Caco-2 (cell line): Measurements from ENCODE around the gene ADGRL3. TPM values are rescaled to one million over a fixed set of nuclear protein-coding genes. Genes with fewer than 3 reads are reported as not detected.

Source experiments
- BruUV-seq: library from RNA; stranded (reverse); fragments of 400-500 nt; replicated peaks from 2 replicates; lab custom pipeline; 2021; lab: Mats Ljungman, UMichigan
- CTCF ChIA-PET: fragments of 300-600 bp; sonication (Branson Sonifier 250); formaldehyde crosslinking; loops from one replicate; lab custom pipeline; 2022; ENCODE audit warnings: antibody characterized with exemption; lab: Charles Lee
- POLR2A ChIA-PET: fragments of 300-600 bp; sonication (Branson Sonifier 250); formaldehyde crosslinking; loops from one replicate; lab custom pipeline; 2022; ENCODE audit warnings: antibody characterized with exemption; lab: Charles Lee
- DNase-seq, 2 experiments: peaks; one replicate each; pipeline versions ENCODE4 v3.0.0 to v3.0.0-alpha.2; 2020 to 2022
- H3K27me3 ChIP-seq: replicated peaks from 2 replicates; pipeline ENCODE4 v1.6.0; 2011; ENCODE audit warnings: low read length; ENCODE audit not compliant: control insufficient read depth, insufficient read depth
- H3K36me3 ChIP-seq: 2 replicates; pipeline ENCODE4 v1.5.1; 2011; ENCODE audit warnings: low read length; ENCODE audit not compliant: control insufficient read depth, insufficient read depth
- H3K4me1 ChIP-seq: fragments of 250-450 bp; sonication (Bioruptor Pico); 2 replicates; pipeline ENCODE4 v1.5.1; 2020; ENCODE audit warnings: mild to moderate bottlenecking
- H3K4me3 ChIP-seq: 2 replicates; pipeline ENCODE4 v1.5.1; 2011; ENCODE audit warnings: low read depth, mild to moderate bottlenecking, control low read depth, low read length
- H3K9me3 ChIP-seq: fragments of 250-450 bp; sonication (Bioruptor Pico); 2 replicates; pipeline ENCODE4 v1.5.1; 2020; ENCODE audit warnings: mild to moderate bottlenecking, moderate library complexity
- H3K27ac Mint-ChIP-seq: one replicate; pipeline ENCODE4 v1.8.0; 2022; ENCODE audit warnings: mixed read lengths; ENCODE audit not compliant: unreplicated experiment
- H3K27me3 Mint-ChIP-seq: one replicate; pipeline ENCODE4 v1.8.0; 2022; ENCODE audit warnings: mixed read lengths; ENCODE audit not compliant: insufficient read depth, unreplicated experiment
- H3K36me3 Mint-ChIP-seq: one replicate; pipeline ENCODE4 v1.8.0; 2022; ENCODE audit warnings: mild to moderate bottlenecking, mixed read lengths; ENCODE audit not compliant: insufficient read depth, unreplicated experiment
- H3K4me1 Mint-ChIP-seq: one replicate; pipeline ENCODE4 v1.8.0; 2022; ENCODE audit warnings: low read depth, mixed read lengths; ENCODE audit not compliant: unreplicated experiment
- H3K4me3 Mint-ChIP-seq: one replicate; pipeline ENCODE4 v1.8.0; 2022; ENCODE audit warnings: mild to moderate bottlenecking, moderate library complexity, mixed read lengths; ENCODE audit not compliant: unreplicated experiment
- H3K9me3 Mint-ChIP-seq: one replicate; pipeline ENCODE4 v1.8.0; 2022; ENCODE audit warnings: mixed read lengths; ENCODE audit not compliant: unreplicated experiment
- intact Hi-C: fragments of 100-400 bp; cut with micrococcal nuclease; formaldehyde crosslinking; loops from one replicate; pipeline ENCODE4 v1.10.0; 2022; ENCODE audit not compliant: unreplicated experiment
- total RNA-seq: library from RNA; stranded (reverse); gene quantifications from 2 replicates; pipeline ENCODE4 v1.2.3, GENCODE V29; 2022
- TF ChIP-seq, protein P1 (sequence below), 2 experiments: fragments of 200-600 bp in 1 of 2; IDR thresholded peaks; 1 replicate in 1 of 2; 2 replicates in 1 of 2; pipeline versions ENCODE4 v1.5.1 to v1.8.0; 2011 to 2022; ENCODE audit warnings: antibody characterized with exemption in 1 of 2, control low read depth in 1 of 2, inconsistent platforms in 1 of 2, low read depth in 1 of 2, low read length in 1 of 2, mild to moderate bottlenecking in 1 of 2, moderate library complexity in 1 of 2; ENCODE audit not compliant: insufficient read depth in 1 of 2, severe bottlenecking in 1 of 2, unreplicated experiment in 1 of 2

The ADGRL3 gene
- total RNA-seq, 1 experiment from 2014 or later: 1.5 TPM

DNA sequence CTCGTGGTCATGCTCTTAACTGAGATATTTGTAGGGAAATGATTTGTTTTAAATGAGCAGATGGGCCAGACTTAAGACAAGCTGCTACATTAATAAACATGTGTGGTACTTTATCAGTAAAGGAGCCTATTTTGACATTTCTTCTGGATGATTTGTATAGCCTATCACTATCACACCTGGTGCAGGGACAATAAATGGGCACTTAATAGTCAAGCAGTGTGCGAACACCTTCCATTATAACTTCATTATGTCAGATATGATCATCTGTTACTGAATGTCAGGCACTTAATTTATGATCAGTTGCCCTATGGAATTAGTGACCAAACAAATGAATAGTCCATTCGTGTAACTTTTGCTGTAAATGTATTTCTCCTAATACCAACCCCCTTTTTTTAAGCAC, 628.8 kb downstream of the ADGRL3 start:
- H3K27me3 Mint-ChIP-seq: no peaks in the 10 kb centered on the region
- intact Hi-C loops: no loop called here
- TF ChIP-seq, protein P1, sequence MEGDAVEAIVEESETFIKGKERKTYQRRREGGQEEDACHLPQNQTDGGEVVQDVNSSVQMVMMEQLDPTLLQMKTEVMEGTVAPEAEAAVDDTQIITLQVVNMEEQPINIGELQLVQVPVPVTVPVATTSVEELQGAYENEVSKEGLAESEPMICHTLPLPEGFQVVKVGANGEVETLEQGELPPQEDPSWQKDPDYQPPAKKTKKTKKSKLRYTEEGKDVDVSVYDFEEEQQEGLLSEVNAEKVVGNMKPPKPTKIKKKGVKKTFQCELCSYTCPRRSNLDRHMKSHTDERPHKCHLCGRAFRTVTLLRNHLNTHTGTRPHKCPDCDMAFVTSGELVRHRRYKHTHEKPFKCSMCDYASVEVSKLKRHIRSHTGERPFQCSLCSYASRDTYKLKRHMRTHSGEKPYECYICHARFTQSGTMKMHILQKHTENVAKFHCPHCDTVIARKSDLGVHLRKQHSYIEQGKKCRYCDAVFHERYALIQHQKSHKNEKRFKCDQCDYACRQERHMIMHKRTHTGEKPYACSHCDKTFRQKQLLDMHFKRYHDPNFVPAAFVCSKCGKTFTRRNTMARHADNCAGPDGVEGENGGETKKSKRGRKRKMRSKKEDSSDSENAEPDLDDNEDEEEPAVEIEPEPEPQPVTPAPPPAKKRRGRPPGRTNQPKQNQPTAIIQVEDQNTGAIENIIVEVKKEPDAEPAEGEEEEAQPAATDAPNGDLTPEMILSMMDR (IDR thresholded peaks at IDR 0.05; ENCODE audit: insufficient read depth in 1 of 2, low read depth in 1 of 2, low read length in 1 of 2, severe bottlenecking in 1 of 2, unreplicated experiment in 1 of 2): no peak
- Histone ChIP-seq H3K9me3 (no peaks in the 10 kb centered on the region), H3K36me3 (no peaks in the 10 kb centered on the region), H3K4me1 (no peaks in the 10 kb centered on the region), H3K4me3 (no peak overlapping the region), H3K27me3 (no peaks in the 10 kb centered on the region)
- ChIA-PET CTCF (no interaction called here), POLR2A (no interaction called here)
- H3K27ac Mint-ChIP-seq: no peak overlapping the region
- no TSS peak for BruUV-seq
- no peaks in the 10 kb centered on the region for H3K36me3 Mint-ChIP-seq
- DNase-seq: no peak
- no peak overlapping the region for H3K4me3 Mint-ChIP-seq
- H3K9me3 Mint-ChIP-seq: no peaks in the 10 kb centered on the region
- no peaks in the 10 kb centered on the region for H3K4me1 Mint-ChIP-seq

DNA sequence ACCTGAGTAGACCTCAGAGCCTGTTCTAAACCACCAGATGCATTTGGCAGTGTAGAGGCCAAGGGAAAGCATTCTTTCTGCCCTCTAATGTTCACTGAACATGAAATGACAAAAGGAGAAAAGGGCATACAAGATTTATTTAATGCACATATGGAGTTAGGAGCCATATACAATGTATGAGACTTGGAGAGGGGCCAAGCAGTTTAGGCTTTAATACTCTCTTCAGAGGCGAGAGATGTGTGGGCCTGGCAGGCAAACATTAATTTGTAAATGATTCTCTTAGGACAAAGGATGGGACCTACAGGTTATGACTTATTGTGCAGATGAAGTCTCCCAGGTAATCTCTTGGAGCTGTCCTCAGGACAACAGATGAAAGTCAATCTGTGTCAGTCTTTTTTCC, 631.9 kb downstream of the ADGRL3 start:
- DNase-seq: no peak
- Mint-ChIP-seq H3K4me3 (no peak overlapping the region), H3K27me3 (no peaks in the 10 kb centered on the region), H3K36me3 (no peaks in the 10 kb centered on the region), H3K27ac (no peak overlapping the region), H3K4me1 (no peaks in the 10 kb centered on the region), H3K9me3 (no peaks in the 10 kb centered on the region)
- TF ChIP-seq, protein P1 (IDR thresholded peaks at IDR 0.05; ENCODE audit: insufficient read depth in 1 of 2, low read depth in 1 of 2, low read length in 1 of 2, severe bottlenecking in 1 of 2, unreplicated experiment in 1 of 2): no peak
- intact Hi-C loops: no loop called here
- H3K27me3 ChIP-seq: no peaks in the 10 kb centered on the region
- ChIA-PET POLR2A (no interaction called here), CTCF (no interaction called here)
- no peaks in the 10 kb centered on the region for H3K4me1 ChIP-seq
- no peak overlapping the region for H3K4me3 ChIP-seq
- no peaks in the 10 kb centered on the region for H3K9me3 ChIP-seq
- no TSS peak for BruUV-seq
- H3K36me3 ChIP-seq: no peaks in the 10 kb centered on the region

GRCh38 chr4:61837395-61837794, 637.3 kb downstream of the ADGRL3 start:
- no peak overlapping the region for H3K4me3 ChIP-seq
- H3K9me3 ChIP-seq: no peaks in the 10 kb centered on the region
- ChIA-PET CTCF (no interaction called here), POLR2A (no interaction called here)
- H3K36me3 Mint-ChIP-seq: no peaks in the 10 kb centered on the region
- BruUV-seq: no TSS peak
- H3K27me3 ChIP-seq: no peaks in the 10 kb centered on the region
- no peaks in the 10 kb centered on the region for H3K9me3 Mint-ChIP-seq
- H3K4me3 Mint-ChIP-seq: no peak overlapping the region
- no peaks in the 10 kb centered on the region for H3K27me3 Mint-ChIP-seq
- H3K4me1 Mint-ChIP-seq: no peaks in the 10 kb centered on the region
- intact Hi-C loops: no loop called here
- H3K36me3 ChIP-seq: no peaks in the 10 kb centered on the region
- no peaks in the 10 kb centered on the region for H3K4me1 ChIP-seq
- no peak for DNase-seq
- H3K27ac Mint-ChIP-seq: no peak overlapping the region
- TF ChIP-seq, protein P1 (IDR thresholded peaks at IDR 0.05; ENCODE audit: insufficient read depth in 1 of 2, low read depth in 1 of 2, low read length in 1 of 2, severe bottlenecking in 1 of 2, unreplicated experiment in 1 of 2): no peak
